ENCODE measurements around the gene SHKBP1.

The SHKBP1 gene

GRCh38 chr19:40632311-40633036, 55.8 kb downstream of the SHKBP1 start:
- no peak for DNase-seq (ENCODE audit: extremely low read depth in 1 of 2, low read depth in 1 of 2)

DNA sequence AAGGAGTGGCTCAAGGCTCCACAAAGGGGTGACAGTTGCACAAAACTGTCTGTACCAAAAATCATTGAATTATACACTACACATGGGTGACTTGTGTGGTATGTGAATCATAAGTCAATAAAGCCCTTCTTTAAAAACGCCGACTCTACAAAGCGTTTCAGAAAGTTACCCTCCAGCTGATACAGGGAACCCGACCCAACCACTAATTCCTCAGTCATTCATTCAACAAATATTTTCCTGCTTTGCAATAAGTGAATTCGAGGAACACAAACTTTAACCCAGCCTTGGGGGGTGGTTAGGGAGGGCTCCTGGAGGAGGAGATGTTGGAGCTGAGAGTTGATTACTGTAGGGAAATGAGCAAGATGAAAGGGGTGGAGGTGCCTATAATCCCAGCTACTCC, 56.5 kb downstream of the SHKBP1 start:
- DNase-seq (ENCODE audit: extremely low read depth in 1 of 2, low read depth in 1 of 2): no peak

DNA sequence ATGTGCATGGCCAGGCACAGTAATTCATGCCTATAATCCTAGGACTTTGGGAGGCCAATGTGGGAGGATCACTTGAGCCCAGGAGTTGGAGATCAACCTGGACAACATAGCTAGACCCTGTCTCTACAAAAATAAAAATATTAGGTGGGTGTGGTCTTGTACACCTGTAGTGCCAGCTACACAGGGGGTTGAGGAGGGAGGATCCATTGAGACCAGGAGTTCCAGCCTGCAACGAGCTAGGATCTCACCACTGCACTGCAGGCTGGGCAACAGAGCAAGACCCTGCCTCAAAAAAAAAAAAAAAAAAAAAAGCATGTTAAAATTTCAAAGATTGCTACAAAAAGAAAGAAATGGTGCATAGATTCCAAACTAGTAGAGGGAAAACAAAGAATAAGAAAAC, 61.7 kb downstream of the SHKBP1 start:
- DNase-seq (ENCODE audit: extremely low read depth in 1 of 2, low read depth in 1 of 2): no peak

- no peak for DNase-seq (ENCODE audit: extremely low read depth in 1 of 2, low read depth in 1 of 2)
Observed at GRCh38 chr19:40639638-40639982, 62.9 kb downstream of the SHKBP1 start.

- DNase-seq (ENCODE audit: extremely low read depth in 1 of 2, low read depth in 1 of 2): no peak
Observed at GRCh38 chr19:40640744-40641143, 64.1 kb downstream of the SHKBP1 start.
